Fibroblast of skin of left biceps (primary cell): ENCODE measurements around the gene VRTN.
A peak's percentile ranks its signal among the peaks of the same experiment; 100 is the strongest.
"Not testable (repeated sequence)": the region's sequence is repeated elsewhere in the genome, so short reads cannot be mapped to it uniquely, and the experiment has no call there.

Experiments
- DNase-seq, 2 experiments: peaks; one replicate each; pipeline ENCODE4 v3.0.0-alpha.2; 2013; ENCODE audit warnings: low read depth in 2 of 2

Gene VRTN, protein sequence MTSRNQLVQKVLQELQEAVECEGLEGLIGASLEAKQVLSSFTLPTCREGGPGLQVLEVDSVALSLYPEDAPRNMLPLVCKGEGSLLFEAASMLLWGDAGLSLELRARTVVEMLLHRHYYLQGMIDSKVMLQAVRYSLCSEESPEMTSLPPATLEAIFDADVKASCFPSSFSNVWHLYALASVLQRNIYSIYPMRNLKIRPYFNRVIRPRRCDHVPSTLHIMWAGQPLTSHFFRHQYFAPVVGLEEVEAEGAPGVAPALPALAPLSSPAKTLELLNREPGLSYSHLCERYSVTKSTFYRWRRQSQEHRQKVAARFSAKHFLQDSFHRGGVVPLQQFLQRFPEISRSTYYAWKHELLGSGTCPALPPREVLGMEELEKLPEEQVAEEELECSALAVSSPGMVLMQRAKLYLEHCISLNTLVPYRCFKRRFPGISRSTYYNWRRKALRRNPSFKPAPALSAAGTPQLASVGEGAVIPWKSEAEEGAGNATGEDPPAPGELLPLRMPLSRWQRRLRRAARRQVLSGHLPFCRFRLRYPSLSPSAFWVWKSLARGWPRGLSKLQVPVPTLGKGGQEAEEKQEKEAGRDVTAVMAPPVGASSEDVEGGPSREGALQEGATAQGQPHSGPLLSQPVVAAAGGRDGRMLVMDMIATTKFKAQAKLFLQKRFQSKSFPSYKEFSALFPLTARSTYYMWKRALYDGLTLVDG

GRCh38 chr14:74348241-74348734, at the start of gene VRTN:
VRTN (plus strand) TSS chr14:74348471; CDS start chr14:74356784, 8,313 bp downstream.
- DNase-seq: no peak

DNA sequence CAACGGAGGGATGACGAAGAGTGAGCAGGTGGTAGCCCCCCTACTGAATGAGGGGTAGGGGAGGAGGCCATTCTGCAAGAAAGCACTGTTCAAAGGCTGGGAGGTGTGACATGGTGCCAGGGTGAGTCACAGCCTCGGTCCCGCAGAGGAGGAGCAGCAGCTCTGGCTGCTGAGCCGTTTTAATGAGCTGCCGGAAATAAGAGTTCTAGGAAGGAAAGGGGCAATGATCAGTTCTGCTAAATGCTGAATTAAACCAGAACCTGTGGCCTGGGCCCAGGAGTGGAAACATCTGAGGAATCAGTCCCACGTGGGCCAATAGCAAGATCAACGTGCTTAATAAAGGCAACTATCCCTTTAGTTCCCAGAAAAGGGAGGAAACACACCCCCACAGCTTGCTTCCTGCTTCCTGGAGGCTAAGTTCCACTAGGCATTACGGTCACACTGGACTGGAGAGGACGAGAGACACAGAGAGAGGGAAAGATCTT, 49.2 kb upstream of the VRTN start:
- DNase-seq: no peak

DNA sequence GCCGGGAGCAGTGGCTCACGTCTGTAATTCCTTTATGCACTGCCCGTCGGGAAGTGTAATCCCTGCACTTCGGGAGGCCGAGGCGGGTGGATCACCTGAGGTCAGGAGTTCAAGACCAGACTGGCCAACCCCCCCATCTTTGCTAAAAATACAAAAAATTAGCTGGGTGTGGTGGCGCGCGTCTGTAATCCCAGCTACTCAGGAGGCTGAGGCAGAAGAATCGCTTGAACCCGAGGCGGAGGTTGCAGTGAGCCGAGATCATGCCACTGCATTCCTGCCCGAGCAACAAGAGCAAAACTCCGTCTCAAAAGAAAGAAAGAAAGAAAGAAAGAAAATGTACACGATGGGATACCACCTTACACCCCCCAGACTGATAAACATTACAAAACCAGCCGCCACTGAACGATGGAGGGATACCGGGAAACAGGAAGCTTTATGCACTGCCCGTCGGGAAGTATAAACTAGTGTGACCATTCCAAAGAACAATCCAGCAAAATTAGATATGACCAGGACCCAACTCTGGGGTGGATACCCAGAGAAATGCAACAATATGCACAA, 46.6 kb upstream of the VRTN start:
- DNase-seq: no peak

GRCh38 chr14:74302152-74302628, 46.1 kb upstream of the VRTN start:
- peak; percentile 9 to 19 for DNase-seq

GRCh38 chr14:74302634-74303569, 45.4 kb upstream of the VRTN start, which contains the start of gene ABCD4:
ABCD4 (minus strand) TSS chr14:74302934; CDS start chr14:74302912, 22 bp downstream.
- DNase-seq: peak; percentile 77

GRCh38 chr14:74308695-74309094, 39.6 kb upstream of the VRTN start:
- no peak for DNase-seq

GRCh38 chr14:74309125-74310022, 38.9 kb upstream of the VRTN start:
- no peak for DNase-seq

- no peak for DNase-seq
These were observed 36.1 kb upstream of the VRTN start for GRCh38 chr14:74312161-74312560.

DNA sequence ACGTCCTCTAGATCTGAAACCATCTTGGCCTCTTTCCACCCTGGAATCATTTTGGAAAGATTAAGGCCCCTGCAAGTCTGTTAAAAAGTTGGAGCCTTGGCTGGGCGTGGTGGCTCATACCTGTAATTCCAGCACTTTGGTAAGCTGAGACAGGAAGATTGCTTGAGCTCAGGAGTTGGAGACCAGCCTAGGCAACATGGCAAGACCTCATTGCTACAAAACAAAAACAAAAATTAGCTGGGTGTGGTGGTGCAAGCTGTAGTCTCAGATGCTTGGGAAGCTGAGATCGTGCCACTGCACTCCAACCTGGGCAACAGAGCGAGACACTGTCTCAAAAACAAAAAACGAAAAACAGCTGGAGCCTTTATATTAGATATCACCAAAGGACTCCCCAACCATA, 34.7 kb upstream of the VRTN start:
- no peak for DNase-seq

DNA sequence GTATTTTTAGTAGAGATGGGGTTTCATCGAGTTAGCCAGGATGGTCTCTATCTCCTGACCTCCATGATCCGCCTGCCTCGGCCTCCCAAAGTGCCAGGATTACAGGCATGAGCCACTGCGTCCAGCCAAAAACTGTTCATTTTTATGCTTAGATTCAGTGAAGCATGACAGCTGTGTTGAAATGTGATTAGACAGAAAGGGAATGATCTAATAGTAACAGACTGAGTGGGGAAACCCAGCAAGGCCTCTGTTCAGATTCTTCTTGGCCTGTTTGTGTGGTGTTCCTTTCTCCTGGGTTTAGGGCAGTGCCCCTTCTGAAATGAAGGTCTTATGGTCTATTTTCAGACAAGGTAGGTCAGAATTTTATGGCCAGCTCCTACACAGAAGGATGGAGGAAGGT, 33.7 kb upstream of the VRTN start:
- no peak for DNase-seq

GRCh38 chr14:74324931-74325361, 23.3 kb upstream of the VRTN start:
- peak in 1 of 2 experiments; percentile 8 for DNase-seq

DNA sequence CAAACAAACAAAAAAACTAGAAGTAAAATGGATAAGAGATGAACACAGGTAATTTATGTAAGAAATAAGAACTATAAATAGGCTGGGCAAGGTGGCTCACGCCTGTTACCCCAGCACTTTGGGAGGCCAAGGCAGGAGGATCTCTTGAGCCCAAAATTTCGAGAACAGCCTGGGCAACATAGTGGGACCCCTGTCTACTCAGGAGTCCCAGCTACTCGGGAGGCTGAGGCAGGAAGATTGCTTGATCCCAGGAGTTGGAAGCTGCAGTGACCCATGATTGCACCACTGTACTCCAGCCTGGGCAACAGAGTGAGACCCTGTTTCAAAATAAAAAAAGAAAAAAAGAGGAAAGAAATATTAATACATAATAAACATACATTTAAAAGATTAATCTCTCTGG, 22.8 kb upstream of the VRTN start:
- no peak for DNase-seq

DNA sequence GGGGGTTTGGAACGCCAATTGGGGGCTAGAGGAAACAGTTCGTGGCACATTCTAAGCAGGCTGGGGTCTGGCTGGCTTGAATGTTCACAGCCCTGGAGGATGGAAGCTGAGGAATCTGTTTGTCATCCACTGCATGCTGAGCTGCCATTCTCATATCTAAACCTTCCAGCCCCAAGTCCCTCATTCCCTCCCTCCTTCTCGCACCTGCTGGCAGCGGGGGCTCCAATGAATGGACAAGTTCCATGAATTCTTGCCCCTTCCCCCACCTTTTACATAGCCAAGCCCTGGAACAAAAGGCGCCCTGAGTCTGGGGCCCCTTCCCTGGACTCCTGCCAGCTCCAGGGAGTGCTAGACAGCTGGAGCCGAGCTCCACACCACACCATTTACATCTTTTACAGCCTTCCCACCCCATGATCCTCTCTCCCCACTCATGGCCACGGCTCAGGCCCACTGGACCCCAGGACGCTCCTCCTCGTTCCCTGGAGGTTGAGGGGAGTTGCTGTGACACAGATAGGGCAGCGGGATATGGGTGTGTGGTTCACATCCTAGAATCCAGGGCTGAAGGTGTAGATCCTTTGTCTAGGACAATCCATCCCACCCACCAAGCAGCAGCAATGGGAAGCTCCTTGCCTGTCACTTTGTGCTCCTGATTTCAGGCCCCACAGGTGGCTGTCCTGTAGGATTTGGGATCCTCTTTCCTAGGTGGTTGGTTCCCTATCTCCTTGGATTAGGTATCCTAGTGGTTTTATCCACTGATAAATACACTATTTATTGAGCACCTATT, 21.7 kb upstream of the VRTN start:
- DNase-seq: no peak

GRCh38 chr14:74329950-74330552, 18.2 kb upstream of the VRTN start:
- DNase-seq: not testable (repeated sequence)

DNA sequence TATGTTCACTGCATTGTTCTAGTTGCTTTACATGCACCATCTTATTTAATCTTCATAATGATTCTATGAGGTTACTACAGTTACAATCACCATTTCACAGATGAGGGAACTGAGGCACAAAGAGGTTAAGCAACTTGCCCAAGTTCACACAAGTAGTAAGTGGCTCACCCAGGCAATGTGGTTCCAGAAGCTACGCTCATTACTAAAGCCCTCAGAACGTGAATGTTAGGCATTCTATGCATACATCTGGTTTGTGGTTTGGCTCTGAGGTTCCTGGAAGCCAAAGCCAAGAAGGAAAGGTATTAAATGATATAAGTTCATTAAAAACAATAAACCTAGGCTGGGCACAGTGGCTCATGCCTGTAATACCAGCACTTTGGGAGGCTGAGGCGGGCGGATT, 14.4 kb upstream of the VRTN start:
- DNase-seq: peak; percentile 69 to 73

- no peak for DNase-seq
These were observed 1.9 kb upstream of the VRTN start for GRCh38 chr14:74346341-74346740.

DNA sequence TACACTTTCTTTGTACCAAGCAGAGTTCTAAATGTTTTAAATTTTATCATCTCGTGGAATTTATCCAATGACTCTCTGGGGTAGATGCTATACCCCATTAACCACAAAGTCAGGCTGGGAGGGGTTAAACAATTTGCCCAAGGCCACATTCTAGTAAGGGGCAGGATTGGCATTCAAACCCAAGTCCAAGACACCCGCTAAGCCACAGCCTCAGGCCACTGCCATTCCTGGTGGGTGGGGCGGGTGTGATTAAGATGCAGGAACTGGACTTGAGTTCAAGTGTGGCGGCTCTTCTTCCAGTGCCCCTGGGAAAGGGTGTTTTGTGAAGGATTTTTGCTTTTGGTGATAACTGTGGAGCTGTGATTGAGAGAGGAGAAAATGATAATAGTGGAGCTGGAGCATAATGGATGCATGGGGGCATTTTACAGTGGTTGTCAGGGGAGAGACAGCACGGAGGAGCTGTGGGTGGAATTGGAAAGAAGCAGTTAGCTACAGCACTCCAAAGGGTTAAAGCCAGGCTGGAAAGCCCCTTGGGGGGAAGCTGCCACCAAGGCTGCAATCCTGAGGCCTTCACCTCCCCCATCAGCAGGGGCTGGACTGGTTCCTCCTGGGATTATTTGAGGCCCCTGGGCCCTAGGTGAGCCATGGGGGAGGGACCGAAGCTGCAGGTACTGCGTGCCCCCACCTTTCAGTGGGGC, 1.0 kb upstream of the VRTN start:
- DNase-seq: no peak

DNA sequence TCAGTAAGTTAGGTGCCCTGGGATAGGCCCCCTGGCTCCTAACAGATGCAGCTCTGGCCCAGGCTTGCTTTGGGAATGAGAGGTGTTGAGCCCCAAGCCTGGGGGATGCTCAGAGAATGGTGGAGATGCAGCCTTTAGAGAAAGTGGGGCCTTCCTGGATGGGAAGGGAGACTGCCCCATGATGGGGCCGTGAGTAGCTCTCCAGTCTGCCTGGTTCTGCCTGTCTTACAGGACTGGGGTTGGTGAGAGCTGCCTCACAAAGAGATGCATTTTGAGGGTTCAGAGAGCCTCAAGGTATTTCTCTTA, 523 bp upstream of the VRTN start:
- DNase-seq: no peak
